GM12878 (cell line): ENCODE measurements around the gene DYNC1I1. TPM values are rescaled to one million over a fixed set of nuclear protein-coding genes. Genes with fewer than 3 reads are reported as not detected.

Experiments used
- ATAC-seq: fragments of 200-7000 bp; cut with Tn5 transposase; 3 replicates; pipeline ENCODE4 v1.9.1; 2020; ENCODE audit warnings: mild to moderate bottlenecking, moderate library complexity
- BruUV-seq: library from RNA; stranded (reverse); fragments of 400-500 nt; replicated peaks from 2 replicates; lab custom pipeline; 2021; lab: Mats Ljungman, UMichigan
- CTCF ChIA-PET: fragments of 300-600 bp; sonication (Branson Sonifier 250); formaldehyde crosslinking; extraction: SDS; loops from one replicate; lab custom pipeline; 2021; ENCODE audit warnings: inconsistent platforms; lab: Yijun Ruan, JAX
- POLR2A ChIA-PET: fragments of 350-600 bp; formaldehyde crosslinking; extraction: SDS; loops from one replicate; lab custom pipeline; 2021; ENCODE audit warnings: inconsistent platforms; lab: Charles Lee
- RAD21 ChIA-PET: fragments of 300-600 bp; sonication (Branson Sonifier 250); formaldehyde crosslinking; loops from one replicate; lab custom pipeline; 2023; ENCODE audit warnings: antibody characterized with exemption; ENCODE audit not compliant: unreplicated experiment; lab: Charles Lee
- SMC1A ChIA-PET: fragments of 300-600 bp; sonication (Branson Sonifier 250); formaldehyde crosslinking; loops from one replicate; lab custom pipeline; 2023; ENCODE audit not compliant: unreplicated experiment, uncharacterized antibody; lab: Charles Lee
- DNase-seq: peaks from one replicate; pipeline ENCODE4 v3.0.0-alpha.2; 2011; ENCODE audit warnings: low read depth, low spot score
- FAIRE-seq: peaks from 3 replicates; lab custom pipeline; 2011; peaks lifted over from hg19 to GRCh38; lab: Jason Lieb, UNC
- H2AFZ ChIP-seq: 2 replicates; pipeline ENCODE4 v1.6.0; 2011; ENCODE audit warnings: low read depth, low read length, control low read depth; ENCODE audit not compliant: control insufficient read depth
- H3K27ac ChIP-seq: 2 replicates; pipeline ENCODE4 v1.5.1; 2011; ENCODE audit warnings: control low read depth; ENCODE audit not compliant: control insufficient read depth, insufficient read depth
- H3K27me3 ChIP-seq, 2 experiments: replicated peaks in 1 of 2; 2 replicates each; pipeline versions ENCODE4 v1.6.0 to v1.6.1; 2011; ENCODE audit warnings: low read length in 1 of 2; ENCODE audit not compliant: control insufficient read depth in 2 of 2, insufficient read depth in 2 of 2
- H3K36me3 ChIP-seq, 2 experiments: 2 replicates each; pipeline ENCODE4 v1.5.1; 2011; ENCODE audit warnings: low read length in 1 of 2; ENCODE audit not compliant: control insufficient read depth in 2 of 2, insufficient read depth in 2 of 2
- H3K4me1 ChIP-seq: 2 replicates; pipeline ENCODE4 v1.6.1; 2011; ENCODE audit warnings: mild to moderate bottlenecking, low read length, moderate library complexity, mixed read lengths; ENCODE audit not compliant: control insufficient read depth, insufficient read depth
- H3K4me2 ChIP-seq: 2 replicates; pipeline ENCODE4 v1.6.0; 2011; ENCODE audit warnings: control low read depth; ENCODE audit not compliant: control insufficient read depth, insufficient read depth
- H3K4me3 ChIP-seq: fragments of 200-600 bp; sonication (generic); 2 replicates; pipeline ENCODE4 v1.5.1; 2016
- H3K79me2 ChIP-seq: 2 replicates; pipeline ENCODE4 v1.6.0; 2011; ENCODE audit warnings: low read length; ENCODE audit not compliant: control insufficient read depth, insufficient read depth
- H3K9ac ChIP-seq: 2 replicates; pipeline ENCODE4 v1.8.0; 2011; ENCODE audit warnings: low read length, control low read depth, mixed read lengths; ENCODE audit not compliant: control insufficient read depth, insufficient read depth
- H3K9me3 ChIP-seq: replicated peaks from 3 replicates; pipeline ENCODE4 v1.5.1; 2011; ENCODE audit warnings: mild to moderate bottlenecking, low read length; ENCODE audit not compliant: control insufficient read depth, insufficient read depth
- H4K20me1 ChIP-seq: 2 replicates; pipeline ENCODE4 v1.6.0; 2011; ENCODE audit not compliant: control insufficient read depth, insufficient read depth
- BMI1 ChIP-seq: fragments of 450-650 bp; IDR thresholded peaks from 2 replicates; pipeline ENCODE4 v1.6.1; 2016; ENCODE audit warnings: mild to moderate bottlenecking, moderate library complexity, borderline replicate concordance
- CBFB ChIP-seq: IDR thresholded peaks from 2 replicates; pipeline ENCODE4 v1.6.1; 2016; ENCODE audit warnings: antibody characterized with exemption, low read depth
- CREB1 ChIP-seq: IDR thresholded peaks from 2 replicates; pipeline ENCODE4 v1.6.1; 2012; ENCODE audit warnings: low read depth, mild to moderate bottlenecking, inconsistent platforms
- IRF4 ChIP-seq: IDR thresholded peaks from 2 replicates; pipeline ENCODE4 v1.6.1; 2011; ENCODE audit warnings: low read depth, low read length
- NFYA ChIP-seq: IDR thresholded peaks from 2 replicates; pipeline ENCODE4 v1.6.1; 2011; ENCODE audit warnings: low read depth, mild to moderate bottlenecking, low read length, improper control_type of control experiment, borderline replicate concordance
- PAX8 ChIP-seq: fragments of 450-650 bp; IDR thresholded peaks from 2 replicates; pipeline ENCODE4 v1.6.1; 2017; ENCODE audit warnings: mild to moderate bottlenecking, moderate library complexity
- POLR2AphosphoS2 ChIP-seq: IDR thresholded peaks from 2 replicates; pipeline ENCODE4 v1.6.1; 2011; ENCODE audit warnings: low read depth, mild to moderate bottlenecking, low read length, improper control_type of control experiment, moderate library complexity
- POLR2AphosphoS5 ChIP-seq: IDR thresholded peaks from 2 replicates; pipeline ENCODE4 v1.6.1; 2011; ENCODE audit warnings: mild to moderate bottlenecking, low read length, inconsistent platforms
- RB1 ChIP-seq: fragments of 450-650 bp; formaldehyde crosslinking; IDR thresholded peaks from 2 replicates; pipeline ENCODE4 v1.6.1; 2017; ENCODE audit warnings: mild to moderate bottlenecking, borderline replicate concordance
- SMC3 ChIP-seq: IDR thresholded peaks from 2 replicates; pipeline ENCODE4 v1.6.1; 2011; ENCODE audit warnings: low read length, improper control_type of control experiment, borderline replicate concordance
- STAT3 ChIP-seq: IDR thresholded peaks from 2 replicates; pipeline ENCODE4 v1.6.1; 2011; ENCODE audit warnings: low read depth, low read length, improper control_type of control experiment
- SUPT20H ChIP-seq: IDR thresholded peaks from 2 replicates; pipeline ENCODE4 v1.6.1; 2011; ENCODE audit warnings: low read depth, mild to moderate bottlenecking, low read length, moderate library complexity, borderline replicate concordance; ENCODE audit not compliant: control insufficient read depth
- TCF7 ChIP-seq: IDR thresholded peaks from 2 replicates; pipeline ENCODE4 v1.6.1; 2014; ENCODE audit warnings: antibody characterized with exemption, borderline replicate concordance
- ZBED1 ChIP-seq: IDR thresholded peaks from 2 replicates; pipeline ENCODE4 v1.6.1; 2016; ENCODE audit warnings: borderline replicate concordance
- ZNF207 ChIP-seq: fragments of 450-650 bp; IDR thresholded peaks from 2 replicates; pipeline ENCODE4 v1.6.1; 2014; ENCODE audit warnings: antibody characterized with exemption, mild to moderate bottlenecking, borderline replicate concordance
- ZNF384 ChIP-seq: IDR thresholded peaks from 2 replicates; pipeline ENCODE4 v1.6.1; 2012; ENCODE audit warnings: low read depth, mild to moderate bottlenecking, low read length, improper control_type of control experiment, borderline replicate concordance
- WGBS: methylation state at CpG from one replicate; pipeline ENCODE4 v1.1.6; 2016; ENCODE audit warnings: low lambda C conversion rate; ENCODE audit not compliant: insufficient replicate concordance, insufficient coverage; ENCODE audit errors: missing lambda C conversion rate; 5-methylcytosine and 5-hydroxymethylcytosine counted together
- in situ Hi-C: fragments of 300-500 bp; cut with MboI; formaldehyde crosslinking; loops from 9 replicates; pipeline ENCODE4 v1.14.3; 2018; ENCODE audit warnings: mixed read lengths
- intact Hi-C: fragments of 100-400 bp; cut with micrococcal nuclease; formaldehyde crosslinking; loops from one replicate; pipeline ENCODE4 v1.14.2; 2022; ENCODE audit not compliant: unreplicated experiment
- polyA plus RNA-seq, 11 experiments: library from polyadenylated mRNA; depleted of rRNA in 4 of 11; unstranded in 6 of 11; stranded (reverse) in 5 of 11; fragments of >200 nt; fragmentation: Nextera tagmentation in 4 of 11; fragmentation: Illumina TruSeq in 1 of 11; extraction: Ambion mirVana in 4 of 11; extraction: Trizol in 1 of 11; gene quantifications; 1 replicate in 1 of 11; 2 replicates in 10 of 11; pipeline versions ENCODE4 v1.2.1 to v1.2.3, GENCODE V29; 2011 to 2016; ENCODE audit warnings: inconsistent platforms in 2 of 11, missing spikeins in 2 of 11, low read depth in 1 of 11
- total RNA-seq, 4 experiments: library from RNA; depleted of rRNA in 3 of 4; stranded (reverse); fragments of >200 nt in 3 of 4; fragmentation: Illumina TruSeq in 1 of 4; extraction: Trizol in 1 of 4; gene quantifications; 2 replicates each; pipeline versions ENCODE4 v1.2.1 to v1.2.3, GENCODE V29; 2013 to 2021
- TF ChIP-seq, protein P1 (sequence below): fragments of 450-650 bp; conservative IDR thresholded peaks from 2 replicates; pipeline ENCODE4 v1.6.1; 2017; ENCODE audit warnings: mild to moderate bottlenecking, moderate library complexity

DYNC1I1 gene
- total and polyA plus RNA-seq, 10 of the 15 experiments (the other 5 are each of a cell fraction or from before 2014, with no cell fraction given): 0.05 to 0.91 (median 0.14) TPM; not detected in 3

DNA sequence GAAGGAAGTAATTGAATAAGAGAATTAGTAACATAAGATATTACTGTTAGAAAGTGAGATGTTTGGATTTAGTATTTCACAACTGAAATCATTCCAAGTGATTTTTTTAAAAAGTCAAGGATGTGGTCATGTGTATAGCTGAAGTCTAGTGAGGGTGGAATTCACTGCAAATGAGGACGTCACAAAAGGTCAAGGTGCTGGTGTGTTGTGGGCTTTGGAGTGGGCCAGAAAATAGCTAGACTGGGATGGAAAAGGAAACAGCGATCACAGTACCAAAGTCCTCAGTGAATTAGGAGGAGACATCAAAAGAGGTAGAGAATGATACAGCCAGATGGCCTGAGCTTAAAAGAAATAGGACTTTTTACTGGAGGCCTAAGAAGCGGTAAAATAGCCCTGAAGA, 272.8 kb downstream of the DYNC1I1 start:
- Histone ChIP-seq H4K20me1 (no peaks in the 10 kb centered on the region), H3K9ac (no peak overlapping the region), H2AFZ (no peak overlapping the region)
- 14% methylated on average over 3 of the region's 3 CpGs for WGBS
- POLR2A ChIA-PET: no interaction called here
- TF ChIP-seq PAX8: no peak
- no peak for TF ChIP-seq POLR2AphosphoS5
- no peak for TF ChIP-seq ZNF207
- no peak for TF ChIP-seq BMI1
- no peak for TF ChIP-seq RB1
- TF ChIP-seq CBFB: no peak
- no peak for TF ChIP-seq STAT3
- TF ChIP-seq TCF7: no peak
- TF ChIP-seq, protein P1, sequence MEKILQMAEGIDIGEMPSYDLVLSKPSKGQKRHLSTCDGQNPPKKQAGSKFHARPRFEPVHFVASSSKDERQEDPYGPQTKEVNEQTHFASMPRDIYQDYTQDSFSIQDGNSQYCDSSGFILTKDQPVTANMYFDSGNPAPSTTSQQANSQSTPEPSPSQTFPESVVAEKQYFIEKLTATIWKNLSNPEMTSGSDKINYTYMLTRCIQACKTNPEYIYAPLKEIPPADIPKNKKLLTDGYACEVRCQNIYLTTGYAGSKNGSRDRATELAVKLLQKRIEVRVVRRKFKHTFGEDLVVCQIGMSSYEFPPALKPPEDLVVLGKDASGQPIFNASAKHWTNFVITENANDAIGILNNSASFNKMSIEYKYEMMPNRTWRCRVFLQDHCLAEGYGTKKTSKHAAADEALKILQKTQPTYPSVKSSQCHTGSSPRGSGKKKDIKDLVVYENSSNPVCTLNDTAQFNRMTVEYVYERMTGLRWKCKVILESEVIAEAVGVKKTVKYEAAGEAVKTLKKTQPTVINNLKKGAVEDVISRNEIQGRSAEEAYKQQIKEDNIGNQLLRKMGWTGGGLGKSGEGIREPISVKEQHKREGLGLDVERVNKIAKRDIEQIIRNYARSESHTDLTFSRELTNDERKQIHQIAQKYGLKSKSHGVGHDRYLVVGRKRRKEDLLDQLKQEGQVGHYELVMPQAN: no peak
- no peak for TF ChIP-seq CREB1
- TF ChIP-seq POLR2AphosphoS2: no peak
- no peak for TF ChIP-seq NFYA
- TF ChIP-seq SUPT20H: no peak
- no peak for TF ChIP-seq SMC3
- TF ChIP-seq IRF4: no peak
- no peak for TF ChIP-seq ZBED1
- no peak for TF ChIP-seq ZNF384
- TF ChIP-seq, all 136 proteins: peak for 0
- no TSS peak for BruUV-seq
- RAD21 ChIA-PET: interaction anchor here (0.7 kb wide), 1 partner anchor 21 kb away, joined by 3 read pairs; no protein-coding TSS in a partner anchor
- ATAC-seq (no peak), FAIRE-seq (no peak), DNase-seq (no peak)
- intact Hi-C loops (no loop called here), in situ Hi-C loops (no loop called here)
- no peaks in the 10 kb centered on the region for H3K4me1 ChIP-seq
- no peaks in the 10 kb centered on the region for H3K27me3 ChIP-seq
- CTCF ChIA-PET: interaction anchor here (0.7 kb wide), 1 partner anchor 11 kb away, joined by 3 read pairs; no protein-coding TSS in a partner anchor
- SMC1A ChIA-PET: no interaction called here
- no peaks in the 10 kb centered on the region for H3K9me3 ChIP-seq
- no peaks in the 10 kb centered on the region for H3K36me3 ChIP-seq
- no peak overlapping the region for H3K4me3 ChIP-seq
- no peak overlapping the region for H3K27ac ChIP-seq
- no peak overlapping the region for H3K4me2 ChIP-seq
- no peaks in the 10 kb centered on the region for H3K79me2 ChIP-seq
